HepG2 (cell line): ENCODE measurements around the gene NCBP3. TPM values are rescaled to one million over a fixed set of nuclear protein-coding genes. Genes with fewer than 3 reads are reported as not detected.

Experiments
- BRCA1 ChIP-seq: sonication (generic); formaldehyde crosslinking; IDR thresholded peaks from 2 replicates; pipeline ENCODE4 v1.4.0; 2020; ENCODE audit warnings: missing genetic modification reagents
- CCDC6 ChIP-seq: sonication (generic); formaldehyde crosslinking; IDR thresholded peaks from 2 replicates; pipeline ENCODE4 v1.8.1; 2022; ENCODE audit warnings: mild to moderate bottlenecking, missing genetic modification reagents, moderate library complexity
- CEBPB ChIP-seq: IDR thresholded peaks from 2 replicates; pipeline ENCODE4 v1.6.1; 2011; ENCODE audit warnings: low read depth, low read length, improper control_type of control experiment, borderline replicate concordance
- KDM4B ChIP-seq: sonication (generic); formaldehyde crosslinking; IDR thresholded peaks from 2 replicates; pipeline ENCODE4 v1.4.0; 2020; ENCODE audit warnings: missing genetic modification reagents
- MAFK ChIP-seq, 2 experiments: IDR thresholded peaks in 1 of 2; conservative IDR thresholded peaks in 1 of 2; 2 replicates each; pipeline ENCODE4 v1.6.1; 2011; ENCODE audit warnings: improper control_type of control experiment in 2 of 2, low read length in 2 of 2
- REPIN1 ChIP-seq: sonication (generic); formaldehyde crosslinking; IDR thresholded peaks from 2 replicates; pipeline ENCODE4 v1.8.0; 2022; ENCODE audit warnings: missing genetic modification reagents, low read depth, mild to moderate bottlenecking, borderline replicate concordance
- SIX1 ChIP-seq: sonication (generic); formaldehyde crosslinking; IDR thresholded peaks from 2 replicates; pipeline ENCODE4 v1.4.0; 2020; ENCODE audit warnings: missing genetic modification reagents, borderline replicate concordance
- SP1 ChIP-seq, 2 experiments: fragments of 450-650 bp in 1 of 2; sonication (generic) in 1 of 2; formaldehyde crosslinking in 1 of 2; IDR thresholded peaks; 2 replicates each; pipeline versions ENCODE4 v1.4.0 to v1.6.1; 2016 to 2020; ENCODE audit warnings: missing genetic modification reagents in 1 of 2
- ZKSCAN5 ChIP-seq: sonication (generic); formaldehyde crosslinking; IDR thresholded peaks from 2 replicates; pipeline ENCODE4 v1.5.1; 2020; ENCODE audit warnings: mild to moderate bottlenecking, missing genetic modification reagents
- polyA plus RNA-seq, 8 experiments: library from polyadenylated mRNA; depleted of rRNA in 3 of 8; stranded (reverse) in 7 of 8; unstranded in 1 of 8; fragments of >200 nt; fragmentation: Illumina TruSeq in 4 of 8; extraction: Trizol in 4 of 8; gene quantifications; 2 replicates each; pipeline versions ENCODE4 v1.2.1 to v1.2.3, GENCODE V29; 2011 to 2016; ENCODE audit warnings: low read depth in 4 of 8, missing spikeins in 1 of 8, mixed read lengths in 1 of 8; ENCODE audit not compliant: insufficient read depth in 1 of 8
- total RNA-seq, 5 experiments: library from RNA; depleted of rRNA; stranded (reverse); fragments of >200 nt; fragmentation: Illumina TruSeq; extraction: Trizol; gene quantifications; 2 replicates each; pipeline ENCODE4 v1.2.3, GENCODE V29; 2016; ENCODE audit warnings: low read depth in 1 of 5
- TF ChIP-seq, protein P1 (sequence below): IDR thresholded peaks from 2 replicates; pipeline ENCODE4 v1.6.1; 2018; ENCODE audit warnings: missing genetic modification reagents
- TF ChIP-seq, protein P2 (sequence below), 2 experiments: sonication (generic) in 1 of 2; formaldehyde crosslinking in 1 of 2; IDR thresholded peaks; 2 replicates each; pipeline versions ENCODE4 v1.4.0 to v1.6.1; 2018 to 2020; ENCODE audit warnings: missing genetic modification reagents in 2 of 2, borderline replicate concordance in 1 of 2, low read depth in 1 of 2, mild to moderate bottlenecking in 1 of 2, missing biosample characterization in 1 of 2
- TF ChIP-seq, protein P3 (sequence below): sonication (generic); formaldehyde crosslinking; IDR thresholded peaks from 2 replicates; pipeline ENCODE4 v1.4.0; 2020; ENCODE audit warnings: missing genetic modification reagents, borderline replicate concordance
- TF ChIP-seq, protein P4 (sequence below), 2 experiments: sonication (generic) in 1 of 2; formaldehyde crosslinking in 1 of 2; IDR thresholded peaks; 2 replicates each; pipeline versions ENCODE4 v1.6.1 to v1.9.0; 2014 to 2022; ENCODE audit warnings: antibody characterized with exemption in 1 of 2, borderline replicate concordance in 1 of 2, inconsistent platforms in 1 of 2, low read depth in 1 of 2, missing genetic modification reagents in 1 of 2

Gene NCBP3
- total and polyA plus RNA-seq, 2 of the 13 experiments (the other 11 are each of a cell fraction or from before 2014, with no cell fraction given): 19.5 to 24.8 TPM

DNA sequence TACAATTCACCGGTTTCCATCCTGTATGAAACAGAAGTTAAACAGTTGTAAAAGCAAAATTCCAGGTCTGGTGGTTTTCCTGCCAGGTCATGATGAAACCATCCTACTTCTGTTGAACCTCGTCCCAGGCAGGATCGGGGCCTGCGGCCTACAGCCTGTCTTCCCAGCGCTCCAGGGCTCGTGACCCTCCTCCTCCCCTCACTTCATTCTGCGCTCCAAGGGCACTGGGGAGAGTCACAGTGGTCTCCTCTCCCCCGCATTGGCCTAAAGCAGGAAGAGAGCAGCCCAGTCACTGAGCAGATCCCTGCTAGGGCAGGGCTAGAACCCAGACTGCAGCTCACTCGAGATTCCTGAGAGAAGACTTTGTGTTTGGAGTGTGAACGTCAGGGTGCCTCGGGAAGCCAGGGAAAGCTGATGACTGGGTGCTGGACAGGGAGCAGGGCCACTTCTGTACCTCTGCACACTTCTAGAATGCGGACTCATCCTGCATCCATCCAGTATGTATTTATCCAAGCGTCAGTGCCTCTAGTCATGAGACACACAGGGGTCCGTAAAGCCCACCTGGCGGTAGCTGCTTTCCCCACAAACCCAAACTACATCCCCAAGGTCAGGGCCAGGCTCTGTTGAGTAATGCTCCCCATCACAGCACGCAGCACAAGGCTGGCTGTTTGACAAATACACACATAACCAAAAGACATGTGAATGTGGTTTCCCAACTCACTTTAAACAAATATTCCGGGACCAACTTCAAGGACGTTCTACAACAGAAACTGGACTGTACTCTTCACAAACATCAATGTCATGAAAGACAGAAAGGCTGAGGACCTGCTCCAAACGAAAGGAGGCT is 43.4 kb downstream of the NCBP3 start (continued):
- TF ChIP-seq SIX1: peak; percentile 60; the same call in 1 of the 2 replicates
- TF ChIP-seq, protein P1, sequence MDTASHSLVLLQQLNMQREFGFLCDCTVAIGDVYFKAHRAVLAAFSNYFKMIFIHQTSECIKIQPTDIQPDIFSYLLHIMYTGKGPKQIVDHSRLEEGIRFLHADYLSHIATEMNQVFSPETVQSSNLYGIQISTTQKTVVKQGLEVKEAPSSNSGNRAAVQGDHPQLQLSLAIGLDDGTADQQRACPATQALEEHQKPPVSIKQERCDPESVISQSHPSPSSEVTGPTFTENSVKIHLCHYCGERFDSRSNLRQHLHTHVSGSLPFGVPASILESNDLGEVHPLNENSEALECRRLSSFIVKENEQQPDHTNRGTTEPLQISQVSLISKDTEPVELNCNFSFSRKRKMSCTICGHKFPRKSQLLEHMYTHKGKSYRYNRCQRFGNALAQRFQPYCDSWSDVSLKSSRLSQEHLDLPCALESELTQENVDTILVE: peak; percentile 95
- no peak for TF ChIP-seq MAFK (conservative IDR thresholded peaks at IDR 0.05 in 1 of 2, IDR thresholded peaks at IDR 0.05 in 1 of 2; ENCODE audit: low read length in 2 of 2)
- TF ChIP-seq BRCA1: 0 out of 2 replicates have a peak, but pooled peaks have one; percentile 28
- TF ChIP-seq CEBPB: peak; percentile 98
- TF ChIP-seq ZKSCAN5 (CRISPR knock-in tag): no peak
- peak; percentile 85; the same call in 1 of the 2 replicates for TF ChIP-seq CCDC6 (CRISPR knock-in tag)
- TF ChIP-seq KDM4B (CRISPR knock-in tag): peak; percentile 75; the same call in 1 of the 2 replicates
- TF ChIP-seq, protein P2, sequence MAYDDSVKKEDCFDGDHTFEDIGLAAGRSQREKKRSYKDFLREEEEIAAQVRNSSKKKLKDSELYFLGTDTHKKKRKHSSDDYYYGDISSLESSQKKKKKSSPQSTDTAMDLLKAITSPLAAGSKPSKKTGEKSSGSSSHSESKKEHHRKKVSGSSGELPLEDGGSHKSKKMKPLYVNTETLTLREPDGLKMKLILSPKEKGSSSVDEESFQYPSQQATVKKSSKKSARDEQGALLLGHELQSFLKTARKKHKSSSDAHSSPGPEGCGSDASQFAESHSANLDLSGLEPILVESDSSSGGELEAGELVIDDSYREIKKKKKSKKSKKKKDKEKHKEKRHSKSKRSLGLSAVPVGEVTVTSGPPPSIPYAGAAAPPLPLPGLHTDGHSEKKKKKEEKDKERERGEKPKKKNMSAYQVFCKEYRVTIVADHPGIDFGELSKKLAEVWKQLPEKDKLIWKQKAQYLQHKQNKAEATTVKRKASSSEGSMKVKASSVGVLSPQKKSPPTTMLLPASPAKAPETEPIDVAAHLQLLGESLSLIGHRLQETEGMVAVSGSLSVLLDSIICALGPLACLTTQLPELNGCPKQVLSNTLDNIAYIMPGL (CRISPR knock-in tag; IDR thresholded peaks at IDR 0.05; ENCODE audit: borderline replicate concordance in 1 of 2, low read depth in 1 of 2): peak in 1 of 2 experiments; percentile 84; a peak in 2 of 4 replicates
- TF ChIP-seq, protein P3, sequence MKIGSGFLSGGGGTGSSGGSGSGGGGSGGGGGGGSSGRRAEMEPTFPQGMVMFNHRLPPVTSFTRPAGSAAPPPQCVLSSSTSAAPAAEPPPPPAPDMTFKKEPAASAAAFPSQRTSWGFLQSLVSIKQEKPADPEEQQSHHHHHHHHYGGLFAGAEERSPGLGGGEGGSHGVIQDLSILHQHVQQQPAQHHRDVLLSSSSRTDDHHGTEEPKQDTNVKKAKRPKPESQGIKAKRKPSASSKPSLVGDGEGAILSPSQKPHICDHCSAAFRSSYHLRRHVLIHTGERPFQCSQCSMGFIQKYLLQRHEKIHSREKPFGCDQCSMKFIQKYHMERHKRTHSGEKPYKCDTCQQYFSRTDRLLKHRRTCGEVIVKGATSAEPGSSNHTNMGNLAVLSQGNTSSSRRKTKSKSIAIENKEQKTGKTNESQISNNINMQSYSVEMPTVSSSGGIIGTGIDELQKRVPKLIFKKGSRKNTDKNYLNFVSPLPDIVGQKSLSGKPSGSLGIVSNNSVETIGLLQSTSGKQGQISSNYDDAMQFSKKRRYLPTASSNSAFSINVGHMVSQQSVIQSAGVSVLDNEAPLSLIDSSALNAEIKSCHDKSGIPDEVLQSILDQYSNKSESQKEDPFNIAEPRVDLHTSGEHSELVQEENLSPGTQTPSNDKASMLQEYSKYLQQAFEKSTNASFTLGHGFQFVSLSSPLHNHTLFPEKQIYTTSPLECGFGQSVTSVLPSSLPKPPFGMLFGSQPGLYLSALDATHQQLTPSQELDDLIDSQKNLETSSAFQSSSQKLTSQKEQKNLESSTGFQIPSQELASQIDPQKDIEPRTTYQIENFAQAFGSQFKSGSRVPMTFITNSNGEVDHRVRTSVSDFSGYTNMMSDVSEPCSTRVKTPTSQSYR (CRISPR knock-in tag): peak; percentile 79; the same call in 1 of the 2 replicates
- TF ChIP-seq SP1 (IDR thresholded peaks at IDR 0.05): no peak
- peak; percentile 40; the same call in 1 of the 2 replicates for TF ChIP-seq SP1 (CRISPR knock-in tag; IDR thresholded peaks at IDR 0.05)
- TF ChIP-seq, protein P4, sequence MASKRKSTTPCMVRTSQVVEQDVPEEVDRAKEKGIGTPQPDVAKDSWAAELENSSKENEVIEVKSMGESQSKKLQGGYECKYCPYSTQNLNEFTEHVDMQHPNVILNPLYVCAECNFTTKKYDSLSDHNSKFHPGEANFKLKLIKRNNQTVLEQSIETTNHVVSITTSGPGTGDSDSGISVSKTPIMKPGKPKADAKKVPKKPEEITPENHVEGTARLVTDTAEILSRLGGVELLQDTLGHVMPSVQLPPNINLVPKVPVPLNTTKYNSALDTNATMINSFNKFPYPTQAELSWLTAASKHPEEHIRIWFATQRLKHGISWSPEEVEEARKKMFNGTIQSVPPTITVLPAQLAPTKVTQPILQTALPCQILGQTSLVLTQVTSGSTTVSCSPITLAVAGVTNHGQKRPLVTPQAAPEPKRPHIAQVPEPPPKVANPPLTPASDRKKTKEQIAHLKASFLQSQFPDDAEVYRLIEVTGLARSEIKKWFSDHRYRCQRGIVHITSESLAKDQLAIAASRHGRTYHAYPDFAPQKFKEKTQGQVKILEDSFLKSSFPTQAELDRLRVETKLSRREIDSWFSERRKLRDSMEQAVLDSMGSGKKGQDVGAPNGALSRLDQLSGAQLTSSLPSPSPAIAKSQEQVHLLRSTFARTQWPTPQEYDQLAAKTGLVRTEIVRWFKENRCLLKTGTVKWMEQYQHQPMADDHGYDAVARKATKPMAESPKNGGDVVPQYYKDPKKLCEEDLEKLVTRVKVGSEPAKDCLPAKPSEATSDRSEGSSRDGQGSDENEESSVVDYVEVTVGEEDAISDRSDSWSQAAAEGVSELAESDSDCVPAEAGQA (IDR thresholded peaks at IDR 0.05; ENCODE audit: low read depth): no peak
- TF ChIP-seq, protein P4 (CRISPR knock-in tag; IDR thresholded peaks at IDR 0.05; ENCODE audit: borderline replicate concordance): no peak
- TF ChIP-seq REPIN1 (CRISPR knock-in tag): 0 out of 2 replicates have a peak, but pooled peaks have one; percentile 50
